Activated CD8-positive, alpha-beta T cell treated with anti-CD3 and anti-CD28 coated beads, Interleukin-2, amount 10 ng/mL, durations not matched to agents 7 days and 5 days (primary cell): Measurements from ENCODE around the gene GPA33. TPM values are rescaled to one million over a fixed set of nuclear protein-coding genes. Genes with fewer than 3 reads are reported as not detected.

ENCODE experiments used
- ATAC-seq: fragments of 150-1000 bp; cut with Tn5 transposase; one replicate; pipeline ENCODE4 v1.10.0; 2021; ENCODE audit warnings: moderate library complexity
- CTCF ChIA-PET: fragments of 350-600 bp; sonication (Branson Sonifier 250); formaldehyde crosslinking; loops from one replicate; lab custom pipeline; 2021; ENCODE audit warnings: antibody characterized with exemption; lab: Charles Lee
- POLR2A ChIA-PET: fragments of 350-600 bp; sonication (Branson Sonifier 250); formaldehyde crosslinking; loops from one replicate; lab custom pipeline; 2021; ENCODE audit warnings: antibody characterized with exemption; lab: Charles Lee
- DNase-seq: peaks from one replicate; pipeline ENCODE4 v3.0.0-alpha.2; 2020
- H3K27ac Mint-ChIP-seq: one replicate; pipeline ENCODE4 v1.8.0; 2021; ENCODE audit warnings: mild to moderate bottlenecking, mixed read lengths
- H3K27me3 Mint-ChIP-seq: one replicate; pipeline ENCODE4 v1.8.0; 2021; ENCODE audit warnings: low read depth, mixed read lengths
- H3K36me3 Mint-ChIP-seq: one replicate; pipeline ENCODE4 v1.8.0; 2021; ENCODE audit warnings: low read depth, mixed read lengths
- H3K4me1 Mint-ChIP-seq: one replicate; pipeline ENCODE4 v1.8.0; 2021; ENCODE audit warnings: low read depth, mixed read lengths
- H3K4me3 Mint-ChIP-seq: one replicate; pipeline ENCODE4 v1.8.0; 2021; ENCODE audit warnings: mild to moderate bottlenecking, mixed read lengths
- H3K9me3 Mint-ChIP-seq: one replicate; pipeline ENCODE4 v1.8.0; 2022; ENCODE audit warnings: mixed read lengths; ENCODE audit not compliant: insufficient read depth
- total RNA-seq, 2 experiments: library from RNA; stranded (reverse); gene quantifications; one replicate each; pipeline ENCODE4 v1.2.3, GENCODE V29; 2021

GPA33 gene
- total RNA-seq, 2 experiments from 2014 or later, result 0.16 to 0.24 TPM

GRCh38 chr1:167115655-167116054 is 25.5 kb upstream of the GPA33 start:
- no peak for DNase-seq
- H3K4me1 Mint-ChIP-seq, result peaks cover 6% of the 10 kb centered on the region
- H3K9me3 Mint-ChIP-seq, result no peaks in the 10 kb centered on the region
- no peak overlapping the region for H3K27ac Mint-ChIP-seq
- H3K36me3 Mint-ChIP-seq, result no peaks in the 10 kb centered on the region
- POLR2A ChIA-PET, result no interaction called here
- CTCF ChIA-PET, result interaction anchor here (1.0 to 1.4 kb wide), 2 partner anchors 8 to 23 kb away, joined by 3 to 4 read pairs; no protein-coding TSS in a partner anchor
- ATAC-seq, result no peak
- no peak overlapping the region for H3K4me3 Mint-ChIP-seq
- H3K27me3 Mint-ChIP-seq, result peaks cover 39% of the 10 kb centered on the region

- CTCF ChIA-PET, result no interaction called here
- POLR2A ChIA-PET, result no interaction called here
- peaks cover 36% of the 10 kb centered on the region for H3K27me3 Mint-ChIP-seq
- ATAC-seq (no peak), DNase-seq (no peak)
- H3K9me3 Mint-ChIP-seq, result no peaks in the 10 kb centered on the region
- no peak overlapping the region for H3K4me3 Mint-ChIP-seq
- peaks cover 15% of the 10 kb centered on the region for H3K4me1 Mint-ChIP-seq
- H3K36me3 Mint-ChIP-seq, result no peaks in the 10 kb centered on the region
- no peak overlapping the region for H3K27ac Mint-ChIP-seq
These were observed 24.5 kb upstream of the GPA33 start for GRCh38 chr1:167114725-167115124.

DNA sequence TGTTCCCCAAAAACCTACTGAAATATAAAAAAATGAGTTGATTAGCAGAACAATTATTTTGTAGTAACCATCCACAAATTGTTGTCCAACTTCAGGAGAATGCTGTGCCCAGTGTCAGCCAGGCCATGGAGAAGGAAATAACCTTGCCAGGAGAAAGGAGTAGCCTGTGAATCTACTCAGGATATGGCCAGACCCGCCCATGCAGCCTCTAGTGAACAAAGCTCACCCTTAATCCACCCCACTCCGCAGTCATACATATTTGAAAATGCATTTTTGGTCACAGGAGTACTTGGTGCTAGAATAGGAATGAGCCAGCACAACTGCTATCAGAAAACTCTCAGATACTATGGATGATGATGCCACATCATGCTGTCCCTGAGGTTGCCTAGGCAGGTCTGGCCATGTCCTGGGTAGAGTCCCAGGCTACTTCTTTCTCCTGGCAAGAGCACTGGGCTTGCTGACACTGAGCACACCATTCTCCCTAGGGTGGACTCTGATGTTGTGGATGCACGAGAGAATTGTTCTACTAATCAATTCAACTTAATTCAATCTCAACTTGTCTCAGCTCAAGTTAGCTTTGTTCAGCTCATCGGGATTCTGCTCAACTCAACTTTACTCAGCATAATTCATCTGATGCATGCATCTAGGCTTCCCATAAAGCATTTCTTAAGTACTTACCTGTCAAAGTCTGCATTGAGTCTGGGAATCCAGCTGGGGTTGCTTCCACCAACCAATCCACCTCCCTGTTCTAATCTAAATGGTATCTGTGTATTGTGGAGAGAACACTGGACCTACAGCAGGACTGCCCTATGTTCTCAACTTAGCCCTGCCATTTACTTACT is 21.9 kb upstream of the GPA33 start:
- peaks cover 31% of the 10 kb centered on the region for H3K27me3 Mint-ChIP-seq
- no peak overlapping the region for H3K27ac Mint-ChIP-seq
- H3K9me3 Mint-ChIP-seq, result no peaks in the 10 kb centered on the region
- ATAC-seq, result no peak
- ChIA-PET CTCF (interaction anchor here (0.8 to 1.4 kb wide), 4 partner anchors 9 to 53 kb away, joined by 3 to 6 read pairs (median 4); no protein-coding TSS in a partner anchor), POLR2A (no interaction called here)
- no peak for DNase-seq
- peaks cover 31% of the 10 kb centered on the region for H3K4me1 Mint-ChIP-seq
- no peaks in the 10 kb centered on the region for H3K36me3 Mint-ChIP-seq
- no peak overlapping the region for H3K4me3 Mint-ChIP-seq

DNA sequence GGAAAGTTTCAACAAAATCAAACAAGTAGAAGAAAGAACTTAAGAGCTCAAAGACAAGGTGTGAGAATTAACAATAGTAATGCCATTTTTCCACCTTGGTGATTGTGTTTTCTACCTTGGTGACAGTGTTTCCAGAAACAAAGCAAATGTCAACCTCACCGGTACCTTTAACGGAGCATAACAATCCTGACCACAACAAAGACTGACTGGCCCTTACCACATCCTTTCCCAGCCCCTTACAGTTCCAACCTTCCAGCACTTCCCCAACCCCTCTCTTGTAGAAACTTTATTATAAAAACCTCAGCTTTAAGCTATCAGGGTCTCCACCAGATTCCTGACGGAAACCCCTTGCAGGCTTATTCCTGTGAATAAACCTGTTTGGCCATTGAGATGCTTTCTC is 20.4 kb upstream of the GPA33 start:
- POLR2A ChIA-PET, result interaction anchor here (0.7 to 1.3 kb wide), 2 partner anchors 110 to 135 kb away, joined by 3 to 5 read pairs; partner anchors contain the start of gene POU2F1

DNA sequence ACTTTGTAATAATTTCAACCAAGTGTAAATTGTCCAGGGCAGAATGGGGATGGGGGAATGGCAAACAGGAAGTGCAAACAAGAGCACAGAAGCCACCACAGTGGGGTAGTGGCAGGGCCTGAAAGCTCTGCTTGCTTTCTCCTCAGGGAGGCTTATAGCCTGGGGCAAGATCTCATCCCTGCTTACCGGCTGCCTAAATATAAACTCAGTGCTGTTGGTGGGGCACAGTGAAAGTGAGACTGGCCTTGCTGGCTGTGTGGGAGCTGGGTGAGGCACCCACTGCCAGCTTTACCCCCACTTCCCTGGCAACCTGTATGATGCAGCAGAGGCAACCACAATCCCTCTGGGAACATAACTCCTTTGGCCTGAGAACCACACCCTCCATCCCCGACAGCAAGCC is 18.9 kb upstream of the GPA33 start:
- ATAC-seq (peak; percentile 53), DNase-seq (no peak)
- no peak overlapping the region for H3K4me3 Mint-ChIP-seq
- peaks cover 48% of the 10 kb centered on the region for H3K4me1 Mint-ChIP-seq
- peaks cover 20% of the 10 kb centered on the region for H3K27me3 Mint-ChIP-seq
- ChIA-PET POLR2A (interaction anchor here (0.5 kb wide), 1 partner anchor 134 kb away, joined by 4 read pairs; no protein-coding TSS in a partner anchor), CTCF (interaction anchor here (0.8 to 3.6 kb wide), 13 partner anchors 10 to 446 kb away, joined by 3 to 18 read pairs (median 3); partner anchors contain the start of genes GPA33, POU2F1 and STYXL2)
- no peaks in the 10 kb centered on the region for H3K36me3 Mint-ChIP-seq
- peak overlapping the region; percentile 62 for H3K27ac Mint-ChIP-seq
- no peaks in the 10 kb centered on the region for H3K9me3 Mint-ChIP-seq

More for the DNA sequence above, 20.4 kb upstream of the GPA33 start:
- CTCF ChIA-PET, result interaction anchor here (0.7 to 3.6 kb wide), 7 partner anchors 11 to 202 kb away, joined by 3 to 18 read pairs (median 5); partner anchors contain the start of genes GPA33 and POU2F1
- H3K36me3 Mint-ChIP-seq, result no peaks in the 10 kb centered on the region
- peaks cover 34% of the 10 kb centered on the region for H3K4me1 Mint-ChIP-seq
- no peaks in the 10 kb centered on the region for H3K9me3 Mint-ChIP-seq
- ATAC-seq, result peak; percentile 85
- DNase-seq, result peak; percentile 67
- no peak overlapping the region for H3K4me3 Mint-ChIP-seq
- H3K27ac Mint-ChIP-seq, result no peak overlapping the region
- peaks cover 28% of the 10 kb centered on the region for H3K27me3 Mint-ChIP-seq

GRCh38 chr1:167107456-167107855 is 17.3 kb upstream of the GPA33 start:
- ChIA-PET POLR2A (no interaction called here), CTCF (interaction anchor here (1.8 to 3.6 kb wide), 2 partner anchors 40 to 197 kb away, joined by 4 to 15 read pairs; no protein-coding TSS in a partner anchor)
- no peak for DNase-seq
- Mint-ChIP-seq H3K27ac (no peak overlapping the region), H3K4me3 (no peak overlapping the region), H3K27me3 (peaks cover 11% of the 10 kb centered on the region), H3K4me1 (peaks cover 57% of the 10 kb centered on the region), H3K9me3 (no peaks in the 10 kb centered on the region), H3K36me3 (no peaks in the 10 kb centered on the region)
- ATAC-seq, result no peak

DNA sequence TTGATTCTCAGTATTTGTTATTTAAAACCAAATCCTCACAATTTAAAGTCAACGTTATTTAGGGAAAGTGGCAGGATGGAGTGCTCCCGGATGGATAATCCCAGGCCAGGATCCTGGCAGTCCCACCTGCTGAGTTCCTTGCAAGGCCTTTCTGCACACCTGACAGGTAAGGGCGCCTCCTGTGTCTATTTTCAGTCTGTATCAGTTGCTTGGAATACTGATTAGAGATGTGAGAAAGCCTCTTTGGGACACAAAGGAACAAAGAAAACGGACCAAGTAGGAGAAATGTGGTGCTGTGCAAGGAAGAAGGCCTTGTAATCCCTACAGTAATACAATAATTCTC is 15.9 kb upstream of the GPA33 start:
- no peaks in the 10 kb centered on the region for H3K36me3 Mint-ChIP-seq
- ATAC-seq, result no peak
- no peaks in the 10 kb centered on the region for H3K9me3 Mint-ChIP-seq
- H3K27ac Mint-ChIP-seq, result no peak overlapping the region
- CTCF ChIA-PET, result interaction anchor here (1.4 kb wide), 1 partner anchor 161 kb away, joined by 3 read pairs; no protein-coding TSS in a partner anchor
- peaks cover 55% of the 10 kb centered on the region for H3K4me1 Mint-ChIP-seq
- peaks cover 4% of the 10 kb centered on the region for H3K27me3 Mint-ChIP-seq
- DNase-seq, result no peak
- POLR2A ChIA-PET, result no interaction called here
- H3K4me3 Mint-ChIP-seq, result no peak overlapping the region

DNA sequence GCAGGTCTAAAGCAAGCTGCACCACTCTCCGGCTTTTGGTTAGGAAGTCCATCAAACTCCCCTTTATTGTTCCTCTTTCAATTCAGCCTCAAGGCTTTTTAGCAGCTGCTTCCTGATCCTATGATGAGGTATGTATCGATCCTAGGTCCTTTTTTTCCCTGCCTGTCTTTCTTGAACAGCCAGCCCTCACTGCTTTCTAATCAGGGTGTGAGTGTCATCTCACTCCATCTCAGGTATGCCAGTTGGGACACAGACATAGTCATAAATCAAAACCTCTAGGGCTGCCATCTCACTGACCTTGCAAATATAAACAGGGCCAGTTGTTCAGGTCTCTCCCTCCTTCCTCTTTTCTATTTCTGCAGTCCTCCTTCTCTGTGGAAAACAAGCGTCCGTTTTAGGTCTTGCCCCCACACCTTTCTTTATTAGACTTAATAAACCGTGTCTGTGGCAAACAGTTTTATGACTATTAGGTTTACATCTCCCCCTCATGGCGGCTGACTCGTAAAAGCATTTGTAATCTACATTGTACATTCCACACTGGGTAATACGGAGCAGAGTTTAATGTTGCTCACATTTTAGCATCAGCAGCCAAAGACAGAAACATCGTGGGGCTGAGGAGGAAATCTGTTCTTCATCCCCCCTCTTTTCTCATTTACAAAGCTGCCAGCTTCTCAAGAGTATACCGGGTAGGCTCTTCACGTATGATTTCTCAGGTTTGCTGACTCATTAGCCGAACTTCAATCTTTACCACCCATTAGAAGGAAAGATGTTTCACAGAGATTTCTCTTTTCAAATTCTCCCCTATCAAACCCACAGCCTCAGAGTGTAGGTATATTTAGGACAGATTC is 15.3 kb upstream of the GPA33 start:
- no peak overlapping the region for H3K27ac Mint-ChIP-seq
- no peaks in the 10 kb centered on the region for H3K9me3 Mint-ChIP-seq
- CTCF ChIA-PET, result interaction anchor here (1.2 to 2.0 kb wide), 3 partner anchors 20 to 162 kb away, joined by 3 to 5 read pairs (median 3); no protein-coding TSS in a partner anchor
- no peak overlapping the region for H3K4me3 Mint-ChIP-seq
- ATAC-seq (no peak), DNase-seq (no peak)
- no peaks in the 10 kb centered on the region for H3K36me3 Mint-ChIP-seq
- POLR2A ChIA-PET, result no interaction called here
- H3K27me3 Mint-ChIP-seq, result peaks cover 4% of the 10 kb centered on the region
- peaks cover 49% of the 10 kb centered on the region for H3K4me1 Mint-ChIP-seq

DNA sequence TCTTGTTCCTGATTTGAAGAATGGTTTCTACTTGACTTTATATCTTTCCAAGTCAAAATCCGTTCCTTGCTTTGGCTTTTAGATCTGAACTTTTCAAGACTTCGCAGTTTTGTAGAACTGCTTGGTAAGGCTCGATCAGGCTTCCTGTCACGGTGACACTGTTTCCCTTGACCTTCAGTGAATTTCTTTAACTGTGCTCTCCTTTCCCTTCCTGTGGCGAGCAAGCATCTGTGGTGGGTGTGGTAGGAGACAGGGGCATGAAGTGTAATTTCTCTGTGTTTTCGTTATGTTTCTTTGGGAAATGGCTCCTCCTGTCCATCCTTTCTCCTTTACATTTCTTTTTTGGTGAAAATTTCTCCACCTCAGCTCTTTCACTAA is 14.1 kb upstream of the GPA33 start:
- POLR2A ChIA-PET, result interaction anchor here (0.6 kb wide), 1 partner anchor 116 kb away, joined by 3 read pairs; the partner anchor contains the start of gene POU2F1
- peak; percentile 28 for ATAC-seq

DNA sequence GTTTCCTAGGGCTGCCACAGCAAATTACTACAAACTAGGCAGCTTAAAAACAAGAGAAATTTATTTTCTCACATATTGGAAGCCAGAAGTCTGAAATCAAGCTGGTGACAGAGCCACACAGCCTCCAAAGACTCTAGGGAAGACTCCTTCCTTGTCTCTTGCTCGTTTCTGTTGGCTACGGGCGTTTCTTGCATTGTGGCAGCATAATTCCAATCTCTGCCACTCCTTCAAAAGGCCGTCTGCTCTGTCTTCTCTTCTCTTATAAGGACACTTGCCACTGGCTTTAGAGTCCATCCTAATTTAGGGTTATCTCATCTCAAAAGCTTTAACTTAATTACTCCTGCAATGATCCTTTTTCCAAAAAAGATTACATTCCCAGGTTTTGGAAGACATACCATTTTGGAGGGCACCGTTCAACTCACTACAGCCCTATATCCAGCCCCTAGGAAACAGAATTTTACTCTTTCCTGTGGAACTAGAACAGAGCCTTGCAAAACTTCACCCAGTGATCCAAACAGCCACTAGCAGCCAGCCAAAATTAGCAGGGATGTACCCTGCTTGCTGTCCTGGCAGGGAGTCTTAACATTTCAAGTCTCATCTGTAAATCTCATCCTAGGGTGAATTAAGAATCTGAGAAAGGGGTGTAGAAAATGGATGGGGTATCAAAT is 12.9 kb upstream of the GPA33 start:
- no peak overlapping the region for H3K27ac Mint-ChIP-seq
- no peaks in the 10 kb centered on the region for H3K9me3 Mint-ChIP-seq
- ChIA-PET CTCF (interaction anchor here (1.8 kb wide), 1 partner anchor 10 kb away, joined by 5 read pairs; no protein-coding TSS in a partner anchor), POLR2A (no interaction called here)
- no peak for DNase-seq
- ATAC-seq, result no peak
- H3K36me3 Mint-ChIP-seq, result no peaks in the 10 kb centered on the region
- H3K4me1 Mint-ChIP-seq, result peaks cover 26% of the 10 kb centered on the region
- no peak overlapping the region for H3K4me3 Mint-ChIP-seq
- peaks cover 6% of the 10 kb centered on the region for H3K27me3 Mint-ChIP-seq

More for the DNA sequence above, 14.1 kb upstream of the GPA33 start:
- H3K36me3 Mint-ChIP-seq, result no peaks in the 10 kb centered on the region
- DNase-seq, result no peak
- peaks cover 6% of the 10 kb centered on the region for H3K27me3 Mint-ChIP-seq
- H3K27ac Mint-ChIP-seq, result peak overlapping the region; percentile 9
- no peak overlapping the region for H3K4me3 Mint-ChIP-seq
- H3K9me3 Mint-ChIP-seq, result no peaks in the 10 kb centered on the region
- CTCF ChIA-PET, result interaction anchor here (0.7 to 2.0 kb wide), 5 partner anchors 18 to 46 kb away, joined by 3 to 5 read pairs (median 3); no protein-coding TSS in a partner anchor
- H3K4me1 Mint-ChIP-seq, result peaks cover 37% of the 10 kb centered on the region

- POLR2A ChIA-PET, result no interaction called here
- CTCF ChIA-PET, result no interaction called here
- Mint-ChIP-seq H3K27ac (no peak overlapping the region), H3K9me3 (no peaks in the 10 kb centered on the region), H3K4me3 (no peak overlapping the region), H3K36me3 (no peaks in the 10 kb centered on the region), H3K4me1 (peaks cover 26% of the 10 kb centered on the region), H3K27me3 (peaks cover 6% of the 10 kb centered on the region)
- DNase-seq (no peak), ATAC-seq (no peak)
These were observed 11.6 kb upstream of the GPA33 start for GRCh38 chr1:167101754-167102153.
